Astrocyte of the hippocampus (primary cell): ENCODE results near the gene ZNF419.

Experiments
- DNase-seq: peaks from one replicate; pipeline ENCODE4 v3.0.0; 2011; ENCODE audit warnings: low read depth, low spot score

ZNF419 gene

GRCh38 chr19:57527136-57527881, 39.8 kb downstream of the ZNF419 start, which contains the start of gene ZNF549:
Gene ZNF549, plus strand, starts transcription at chr19:57527356. Its CDS starts 218 bp downstream, at chr19:57527574.
- DNase-seq, result peak; percentile 97

GRCh38 chr19:57537953-57538547, 50.5 kb downstream of the ZNF419 start:
- DNase-seq, result no peak
